Uterus (tissue), 2 donors: ENCODE measurements around the gene USP47.

Experiments used
- POLR2A ChIP-seq, 2 donors: fragments of 450-650 bp; IDR thresholded peaks; one replicate each; pipeline ENCODE4 v1.6.1; 2016; ENCODE audit warnings: antibody characterized with exemption in 2 of 2, mild to moderate bottlenecking in 1 of 2, moderate library complexity in 1 of 2
- TF ChIP-seq, protein P1 (sequence below), 4 experiments: fragments of 200-600 bp in 2 of 4; fragments of 450-650 bp in 2 of 4; sonication (generic) in 2 of 4; IDR thresholded peaks; one replicate each; pipeline ENCODE4 v1.5.1; 2016 to 2019; ENCODE audit warnings: antibody characterized with exemption in 4 of 4, mild to moderate bottlenecking in 2 of 4, moderate library complexity in 1 of 4

DNA sequence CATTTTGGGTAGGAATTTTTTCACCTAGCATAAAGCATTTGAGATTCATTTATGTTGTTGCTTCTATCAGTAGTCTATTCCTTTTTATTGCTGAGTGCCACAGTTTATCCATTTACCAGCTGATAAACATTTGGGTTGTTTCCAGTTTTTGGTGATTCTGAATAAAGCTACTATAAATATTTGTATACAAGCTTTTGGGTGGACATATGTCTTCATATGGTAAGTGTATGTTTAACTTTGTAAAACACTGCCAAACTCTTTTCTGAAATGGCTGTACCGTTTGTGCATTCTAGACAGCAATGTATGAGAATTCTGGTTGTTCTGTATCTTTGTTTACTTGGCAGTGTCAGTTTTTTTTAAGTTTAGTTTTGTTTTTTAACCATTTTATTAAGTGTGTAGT is 16.9 kb downstream of the USP47 start:
- TF ChIP-seq, protein P1, sequence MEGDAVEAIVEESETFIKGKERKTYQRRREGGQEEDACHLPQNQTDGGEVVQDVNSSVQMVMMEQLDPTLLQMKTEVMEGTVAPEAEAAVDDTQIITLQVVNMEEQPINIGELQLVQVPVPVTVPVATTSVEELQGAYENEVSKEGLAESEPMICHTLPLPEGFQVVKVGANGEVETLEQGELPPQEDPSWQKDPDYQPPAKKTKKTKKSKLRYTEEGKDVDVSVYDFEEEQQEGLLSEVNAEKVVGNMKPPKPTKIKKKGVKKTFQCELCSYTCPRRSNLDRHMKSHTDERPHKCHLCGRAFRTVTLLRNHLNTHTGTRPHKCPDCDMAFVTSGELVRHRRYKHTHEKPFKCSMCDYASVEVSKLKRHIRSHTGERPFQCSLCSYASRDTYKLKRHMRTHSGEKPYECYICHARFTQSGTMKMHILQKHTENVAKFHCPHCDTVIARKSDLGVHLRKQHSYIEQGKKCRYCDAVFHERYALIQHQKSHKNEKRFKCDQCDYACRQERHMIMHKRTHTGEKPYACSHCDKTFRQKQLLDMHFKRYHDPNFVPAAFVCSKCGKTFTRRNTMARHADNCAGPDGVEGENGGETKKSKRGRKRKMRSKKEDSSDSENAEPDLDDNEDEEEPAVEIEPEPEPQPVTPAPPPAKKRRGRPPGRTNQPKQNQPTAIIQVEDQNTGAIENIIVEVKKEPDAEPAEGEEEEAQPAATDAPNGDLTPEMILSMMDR (IDR thresholded peaks at IDR 0.05): no peak
- TF ChIP-seq POLR2A (IDR thresholded peaks at IDR 0.05): no peak
